Stimulated activated effector memory CD8-positive, alpha-beta T cell treated with anti-CD3 and anti-CD28 coated beads, Interleukin-12 subunit alpha, Interleukin-12 subunit beta, amount 100 ng/mL, for 72 hours (primary cell): ENCODE results near the gene WNT8B.
A peak's percentile ranks its signal among the peaks of the same experiment; 100 is the strongest.

Source experiments
- ATAC-seq: fragments of 150-1000 bp; cut with Tn5 transposase; 2 replicates; pipeline ENCODE4 v1.10.0; 2021
- DNase-seq, 2 donors: peaks; one replicate each; pipeline ENCODE4 v3.0.0; 2021 to 2022; ENCODE audit warnings: low spot score in 2 of 2
- H3K27ac Mint-ChIP-seq: one replicate; pipeline ENCODE4 v1.8.0; 2022; ENCODE audit warnings: mild to moderate bottlenecking, mixed read lengths
- H3K36me3 Mint-ChIP-seq: one replicate; pipeline ENCODE4 v1.8.0; 2022; ENCODE audit warnings: mild to moderate bottlenecking, mixed read lengths
- H3K4me1 Mint-ChIP-seq: one replicate; pipeline ENCODE4 v1.8.0; 2022; ENCODE audit warnings: mixed read lengths
- H3K4me3 Mint-ChIP-seq: one replicate; pipeline ENCODE4 v1.8.0; 2022; ENCODE audit warnings: mild to moderate bottlenecking, mixed read lengths
- H3K9me3 Mint-ChIP-seq: one replicate; pipeline ENCODE4 v1.8.0; 2022; ENCODE audit warnings: mixed read lengths

WNT8B gene

GRCh38 chr10:100477970-100478369 is 15.2 kb downstream of the WNT8B start:
- DNase-seq (no peak), ATAC-seq (no peak)
- Mint-ChIP-seq H3K4me3 (no peak overlapping the region), H3K27ac (no peak overlapping the region), H3K36me3 (peaks cover 5% of the 10 kb centered on the region), H3K9me3 (no peaks in the 10 kb centered on the region), H3K4me1 (peaks cover 16% of the 10 kb centered on the region)

- no peak for DNase-seq
- Mint-ChIP-seq H3K4me1 (peaks cover 24% of the 10 kb centered on the region), H3K4me3 (no peak overlapping the region), H3K36me3 (peaks cover 5% of the 10 kb centered on the region), H3K27ac (no peak overlapping the region), H3K9me3 (no peaks in the 10 kb centered on the region)
- ATAC-seq: no peak
Measured at GRCh38 chr10:100479037-100479436, 16.2 kb downstream of the WNT8B start.

DNA sequence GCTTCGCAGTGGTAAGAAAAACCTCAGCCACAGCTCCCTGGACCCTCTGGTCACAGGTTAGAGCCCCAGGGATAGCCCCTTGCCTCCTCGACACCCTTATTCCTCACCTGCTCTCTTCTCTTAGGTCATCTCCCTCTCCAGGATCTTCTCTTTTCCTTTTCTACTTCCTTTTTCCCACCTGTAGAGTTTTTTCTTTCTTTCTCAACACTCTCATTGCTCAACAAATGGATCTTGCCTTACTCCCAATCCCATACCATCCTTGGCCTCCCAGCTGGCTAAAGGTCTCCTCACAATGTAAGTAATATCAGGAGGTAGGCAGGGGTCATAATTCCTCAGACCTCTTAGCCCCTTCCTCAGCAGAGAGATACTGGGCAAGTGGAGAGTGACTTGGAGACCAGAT is 17.2 kb downstream of the WNT8B start:
- no peak for DNase-seq
- Mint-ChIP-seq H3K27ac (no peak overlapping the region), H3K4me3 (no peak overlapping the region), H3K9me3 (no peaks in the 10 kb centered on the region), H3K4me1 (peaks cover 24% of the 10 kb centered on the region), H3K36me3 (peaks cover 5% of the 10 kb centered on the region)
- no peak for ATAC-seq

DNA sequence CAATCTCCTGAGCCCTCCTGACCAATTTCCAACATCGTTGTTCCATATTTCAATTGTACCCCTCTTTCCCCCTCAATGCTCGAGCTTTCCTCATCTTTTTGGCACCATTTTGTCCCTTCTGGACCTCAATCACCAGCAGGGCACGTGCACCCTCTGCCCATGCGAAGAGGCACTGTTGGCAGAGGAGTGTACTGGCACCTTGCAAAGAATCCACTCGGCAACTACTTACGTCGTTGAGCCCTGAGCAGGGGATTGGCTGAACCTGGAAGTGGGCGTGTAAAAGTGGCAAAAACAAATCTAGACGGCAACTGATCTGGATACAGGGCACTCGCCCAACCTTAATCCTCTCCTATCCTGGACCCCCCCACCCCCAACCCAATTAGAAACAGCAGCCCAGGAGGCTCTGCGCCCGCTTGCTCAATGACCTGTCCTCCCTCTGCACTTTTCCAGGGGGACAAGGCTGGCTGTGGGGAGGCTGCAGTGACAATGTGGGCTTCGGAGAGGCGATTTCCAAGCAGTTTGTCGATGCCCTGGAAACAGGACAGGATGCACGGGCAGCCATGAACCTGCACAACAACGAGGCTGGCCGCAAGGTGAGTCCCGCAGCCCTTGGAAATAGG is 18.8 kb downstream of the WNT8B start:
- Mint-ChIP-seq H3K4me3 (peak overlapping the region; percentile 80), H3K4me1 (peaks cover 24% of the 10 kb centered on the region), H3K9me3 (no peaks in the 10 kb centered on the region), H3K36me3 (peaks cover 13% of the 10 kb centered on the region), H3K27ac (no peak overlapping the region)
- ATAC-seq (peak; percentile 96), DNase-seq (peak; percentile 93 to 98)

DNA sequence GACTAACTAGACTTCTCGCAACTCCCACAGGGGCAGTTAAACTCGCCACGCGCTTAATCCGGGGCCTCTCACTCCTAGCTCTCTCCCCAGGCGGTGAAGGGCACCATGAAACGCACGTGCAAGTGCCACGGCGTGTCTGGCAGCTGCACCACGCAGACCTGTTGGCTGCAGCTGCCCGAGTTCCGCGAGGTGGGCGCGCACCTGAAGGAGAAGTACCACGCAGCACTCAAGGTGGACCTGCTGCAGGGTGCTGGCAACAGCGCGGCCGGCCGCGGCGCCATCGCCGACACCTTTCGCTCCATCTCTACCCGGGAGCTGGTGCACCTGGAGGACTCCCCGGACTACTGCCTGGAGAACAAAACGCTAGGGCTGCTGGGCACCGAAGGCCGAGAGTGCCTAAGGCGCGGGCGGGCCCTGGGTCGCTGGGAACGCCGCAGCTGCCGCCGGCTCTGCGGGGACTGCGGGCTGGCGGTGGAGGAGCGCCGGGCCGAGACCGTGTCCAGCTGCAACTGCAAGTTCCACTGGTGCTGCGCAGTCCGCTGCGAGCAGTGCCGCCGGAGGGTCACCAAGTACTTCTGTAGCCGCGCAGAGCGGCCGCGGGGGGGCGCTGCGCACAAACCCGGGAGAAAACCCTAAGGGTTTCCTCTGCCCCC is 19.5 kb downstream of the WNT8B start:
- H3K4me1 Mint-ChIP-seq: peaks cover 24% of the 10 kb centered on the region
- H3K36me3 Mint-ChIP-seq: peaks cover 21% of the 10 kb centered on the region
- no peak overlapping the region for H3K27ac Mint-ChIP-seq
- DNase-seq (peak; percentile 64 to 81), ATAC-seq (peak; percentile 80)
- no peaks in the 10 kb centered on the region for H3K9me3 Mint-ChIP-seq
- H3K4me3 Mint-ChIP-seq: peak overlapping the region; percentile 80

DNA sequence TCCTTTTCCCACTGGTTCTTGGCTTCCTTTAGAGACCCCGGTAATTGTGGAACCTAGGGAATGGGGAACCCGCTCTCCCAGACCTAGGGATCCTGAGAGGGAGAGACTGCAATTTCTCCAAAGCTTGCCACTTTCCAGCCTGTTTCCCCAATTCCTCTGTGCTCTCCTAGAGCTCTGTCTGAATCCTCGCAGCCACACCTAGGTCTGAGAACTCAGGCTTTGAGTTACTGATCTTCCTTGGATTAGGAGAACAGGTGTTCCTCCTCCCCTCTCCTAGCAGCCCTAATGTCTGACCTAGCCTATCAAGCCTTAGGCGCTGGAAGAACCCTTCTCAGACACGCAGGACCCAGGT is 20.0 kb downstream of the WNT8B start:
- H3K36me3 Mint-ChIP-seq: peaks cover 26% of the 10 kb centered on the region
- DNase-seq: no peak
- peak overlapping the region; percentile 80 for H3K4me3 Mint-ChIP-seq
- H3K9me3 Mint-ChIP-seq: no peaks in the 10 kb centered on the region
- H3K27ac Mint-ChIP-seq: peak overlapping the region; percentile 58
- no peak for ATAC-seq
- peaks cover 24% of the 10 kb centered on the region for H3K4me1 Mint-ChIP-seq

GRCh38 chr10:100483876-100484666 is 21.3 kb downstream of the WNT8B start:
- DNase-seq: no peak
- no peak for ATAC-seq
- Mint-ChIP-seq H3K27ac (no peak overlapping the region), H3K4me3 (no peak overlapping the region), H3K9me3 (no peaks in the 10 kb centered on the region), H3K4me1 (peaks cover 24% of the 10 kb centered on the region), H3K36me3 (peaks cover 38% of the 10 kb centered on the region)

DNA sequence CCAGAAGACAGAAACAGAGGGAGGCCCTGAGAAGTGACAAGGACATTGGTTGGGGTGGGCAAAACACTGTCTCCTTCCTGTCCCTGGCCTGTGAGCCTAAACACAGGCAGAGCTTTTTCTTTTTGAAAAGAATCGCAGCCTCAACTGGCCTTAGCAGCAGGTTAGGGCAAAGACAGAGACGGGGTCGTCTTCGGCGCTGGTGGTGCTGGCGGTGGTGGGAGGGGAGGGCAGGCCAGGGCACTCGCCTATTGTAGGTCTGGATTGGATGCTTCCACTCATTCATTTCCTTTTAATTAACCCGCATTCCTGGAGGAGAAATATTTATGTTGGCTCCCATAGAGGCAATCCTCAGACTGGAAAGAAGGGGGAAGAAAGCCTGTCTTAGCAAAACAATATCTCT is 22.6 kb downstream of the WNT8B start:
- H3K27ac Mint-ChIP-seq: no peak overlapping the region
- H3K36me3 Mint-ChIP-seq: peaks cover 51% of the 10 kb centered on the region
- H3K9me3 Mint-ChIP-seq: no peaks in the 10 kb centered on the region
- no peak overlapping the region for H3K4me3 Mint-ChIP-seq
- DNase-seq (no peak), ATAC-seq (no peak)
- H3K4me1 Mint-ChIP-seq: peaks cover 24% of the 10 kb centered on the region

DNA sequence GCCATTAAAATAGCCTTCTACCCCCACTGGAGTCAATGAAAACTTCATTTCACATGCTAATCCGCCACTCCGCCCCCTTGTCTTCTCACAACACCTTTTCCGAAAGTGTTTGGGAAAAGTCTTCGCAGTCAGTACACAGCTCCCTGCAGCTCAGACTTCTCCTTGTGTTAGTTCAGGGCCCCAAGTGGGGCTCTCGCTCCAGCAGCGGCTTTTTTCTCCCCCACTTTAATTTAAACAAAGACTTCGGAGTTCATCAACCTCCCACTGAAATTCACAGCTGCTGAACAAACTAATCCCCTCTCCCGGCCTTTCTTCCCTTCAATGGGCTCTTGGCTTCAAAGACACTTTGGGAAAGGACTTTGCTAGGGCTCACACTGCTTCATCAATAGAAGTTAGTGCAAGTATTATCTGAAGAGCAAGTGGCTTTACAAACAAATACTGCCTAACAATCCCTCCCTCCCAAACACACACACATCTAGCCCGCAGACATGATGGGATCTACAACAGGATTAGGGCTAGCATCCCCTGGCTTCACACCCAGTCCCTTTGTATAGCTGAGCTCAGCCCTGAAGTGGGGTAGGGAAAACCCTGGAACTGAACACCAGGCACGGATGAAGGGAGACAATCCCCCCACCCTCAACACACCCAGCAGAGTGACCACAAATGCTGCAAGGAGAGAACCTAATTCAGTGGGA is 23.1 kb downstream of the WNT8B start:
- peaks cover 24% of the 10 kb centered on the region for H3K4me1 Mint-ChIP-seq
- ATAC-seq (no peak), DNase-seq (no peak)
- no peaks in the 10 kb centered on the region for H3K9me3 Mint-ChIP-seq
- peaks cover 56% of the 10 kb centered on the region for H3K36me3 Mint-ChIP-seq
- no peak overlapping the region for H3K27ac Mint-ChIP-seq
- no peak overlapping the region for H3K4me3 Mint-ChIP-seq

DNA sequence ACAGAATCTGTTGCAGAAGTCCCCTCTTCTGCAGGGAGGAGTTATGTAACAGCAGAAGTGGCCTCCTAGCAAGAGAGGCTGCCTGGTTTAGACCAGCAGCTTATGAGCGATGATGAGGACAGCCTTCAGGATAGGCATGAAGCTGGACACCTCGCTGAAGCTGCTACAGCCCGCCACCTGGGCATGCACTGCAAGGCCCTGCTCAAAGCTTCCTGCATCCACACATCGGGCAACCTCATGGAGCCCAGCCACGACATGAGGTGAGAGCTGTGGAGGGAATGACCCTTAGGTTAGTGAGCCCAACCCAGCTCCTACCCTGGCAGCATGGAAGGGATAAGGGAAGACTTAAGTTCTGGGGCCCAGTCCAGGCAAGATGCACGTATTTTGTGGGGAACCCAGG is 24.7 kb downstream of the WNT8B start:
- Mint-ChIP-seq H3K4me3 (no peak overlapping the region), H3K9me3 (no peaks in the 10 kb centered on the region), H3K27ac (no peak overlapping the region), H3K36me3 (peaks cover 65% of the 10 kb centered on the region), H3K4me1 (peaks cover 11% of the 10 kb centered on the region)
- ATAC-seq: no peak
- no peak for DNase-seq

DNA sequence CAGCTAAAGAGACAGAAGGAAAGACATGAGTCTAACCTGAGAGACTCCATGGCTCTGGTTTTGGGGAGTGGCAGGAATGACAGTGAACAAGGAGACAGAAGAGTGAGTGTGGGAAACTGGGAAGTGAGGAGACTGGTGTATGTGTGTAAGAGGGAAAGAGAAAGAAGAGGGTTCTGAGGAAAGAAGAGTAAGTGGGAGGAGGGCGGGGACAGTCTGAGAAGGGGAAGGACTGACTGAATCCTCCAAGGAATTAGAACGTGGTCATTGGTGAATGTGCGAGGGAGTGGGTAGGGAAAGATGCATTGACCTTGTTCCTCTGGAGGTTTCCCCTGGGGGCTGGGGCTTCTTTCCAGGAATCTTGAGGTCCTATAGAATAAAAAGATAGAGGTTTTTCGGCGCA is 26.6 kb downstream of the WNT8B start:
- Mint-ChIP-seq H3K36me3 (peaks cover 84% of the 10 kb centered on the region), H3K4me3 (no peak overlapping the region), H3K9me3 (no peaks in the 10 kb centered on the region), H3K27ac (no peak overlapping the region), H3K4me1 (no peaks in the 10 kb centered on the region)
- no peak for ATAC-seq
- no peak for DNase-seq

- DNase-seq (no peak), ATAC-seq (no peak)
- Mint-ChIP-seq H3K27ac (no peak overlapping the region), H3K9me3 (no peaks in the 10 kb centered on the region), H3K4me3 (no peak overlapping the region), H3K36me3 (peaks cover 95% of the 10 kb centered on the region), H3K4me1 (no peaks in the 10 kb centered on the region)
Measured at GRCh38 chr10:100490531-100490930, 27.7 kb downstream of the WNT8B start.

- Mint-ChIP-seq H3K4me1 (no peaks in the 10 kb centered on the region), H3K9me3 (no peaks in the 10 kb centered on the region), H3K4me3 (no peak overlapping the region), H3K27ac (peak overlapping the region; percentile 27), H3K36me3 (peaks cover 91% of the 10 kb centered on the region)
- DNase-seq (no peak), ATAC-seq (no peak)
Measured at GRCh38 chr10:100496567-100496966, 33.8 kb downstream of the WNT8B start.

DNA sequence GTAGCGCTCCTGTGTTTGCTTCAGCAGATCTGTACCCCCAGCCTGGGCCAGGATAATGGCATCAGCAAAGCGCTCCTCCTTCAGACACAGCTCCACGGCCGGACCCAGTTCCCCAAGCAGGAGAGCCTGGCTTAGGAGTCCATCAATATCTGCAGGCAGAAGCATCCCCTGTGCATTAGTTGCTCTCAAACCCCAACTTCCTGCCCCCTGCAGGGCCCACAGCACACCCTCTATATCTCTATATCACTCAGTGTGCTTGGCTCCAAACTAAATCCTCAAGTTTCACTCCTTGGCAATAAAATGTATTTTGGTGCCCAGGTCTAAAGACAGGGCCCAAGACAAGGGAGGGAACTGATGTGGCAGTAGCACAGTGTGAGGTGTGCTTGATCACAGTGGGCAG is 35.2 kb downstream of the WNT8B start:
- no peak for ATAC-seq
- H3K27ac Mint-ChIP-seq: no peak overlapping the region
- H3K4me3 Mint-ChIP-seq: no peak overlapping the region
- H3K4me1 Mint-ChIP-seq: no peaks in the 10 kb centered on the region
- peaks cover 90% of the 10 kb centered on the region for H3K36me3 Mint-ChIP-seq
- no peak for DNase-seq
- no peaks in the 10 kb centered on the region for H3K9me3 Mint-ChIP-seq

GRCh38 chr10:100501423-100501822 is 38.6 kb downstream of the WNT8B start:
- Mint-ChIP-seq H3K36me3 (peaks cover 86% of the 10 kb centered on the region), H3K27ac (no peak overlapping the region), H3K9me3 (no peaks in the 10 kb centered on the region), H3K4me3 (no peak overlapping the region), H3K4me1 (peaks cover 12% of the 10 kb centered on the region)
- no peak for DNase-seq
- no peak for ATAC-seq
